Caco-2 (cell line): ENCODE measurements around the gene DLD. TPM values are rescaled to one million over a fixed set of nuclear protein-coding genes. Genes with fewer than 3 reads are reported as not detected.
"Not testable (repeated sequence)": the region's sequence is repeated elsewhere in the genome, so short reads cannot be mapped to it uniquely, and the experiment has no call there.

Experiments used
- BruUV-seq: library from RNA; stranded (reverse); fragments of 400-500 nt; replicated peaks from 2 replicates; lab custom pipeline; 2021; lab: Mats Ljungman, UMichigan
- CTCF ChIA-PET: fragments of 300-600 bp; sonication (Branson Sonifier 250); formaldehyde crosslinking; loops from one replicate; lab custom pipeline; 2022; ENCODE audit warnings: antibody characterized with exemption; lab: Charles Lee
- POLR2A ChIA-PET: fragments of 300-600 bp; sonication (Branson Sonifier 250); formaldehyde crosslinking; loops from one replicate; lab custom pipeline; 2022; ENCODE audit warnings: antibody characterized with exemption; lab: Charles Lee
- DNase-seq, 2 experiments: peaks; one replicate each; pipeline versions ENCODE4 v3.0.0 to v3.0.0-alpha.2; 2020 to 2022
- H3K27me3 ChIP-seq: replicated peaks from 2 replicates; pipeline ENCODE4 v1.6.0; 2011; ENCODE audit warnings: low read length; ENCODE audit not compliant: control insufficient read depth, insufficient read depth
- H3K36me3 ChIP-seq: 2 replicates; pipeline ENCODE4 v1.5.1; 2011; ENCODE audit warnings: low read length; ENCODE audit not compliant: control insufficient read depth, insufficient read depth
- H3K4me1 ChIP-seq: fragments of 250-450 bp; sonication (Bioruptor Pico); 2 replicates; pipeline ENCODE4 v1.5.1; 2020; ENCODE audit warnings: mild to moderate bottlenecking
- H3K4me3 ChIP-seq: 2 replicates; pipeline ENCODE4 v1.5.1; 2011; ENCODE audit warnings: low read depth, mild to moderate bottlenecking, control low read depth, low read length
- H3K9me3 ChIP-seq: fragments of 250-450 bp; sonication (Bioruptor Pico); 2 replicates; pipeline ENCODE4 v1.5.1; 2020; ENCODE audit warnings: mild to moderate bottlenecking, moderate library complexity
- H3K27ac Mint-ChIP-seq: one replicate; pipeline ENCODE4 v1.8.0; 2022; ENCODE audit warnings: mixed read lengths; ENCODE audit not compliant: unreplicated experiment
- H3K27me3 Mint-ChIP-seq: one replicate; pipeline ENCODE4 v1.8.0; 2022; ENCODE audit warnings: mixed read lengths; ENCODE audit not compliant: insufficient read depth, unreplicated experiment
- H3K36me3 Mint-ChIP-seq: one replicate; pipeline ENCODE4 v1.8.0; 2022; ENCODE audit warnings: mild to moderate bottlenecking, mixed read lengths; ENCODE audit not compliant: insufficient read depth, unreplicated experiment
- H3K4me1 Mint-ChIP-seq: one replicate; pipeline ENCODE4 v1.8.0; 2022; ENCODE audit warnings: low read depth, mixed read lengths; ENCODE audit not compliant: unreplicated experiment
- H3K4me3 Mint-ChIP-seq: one replicate; pipeline ENCODE4 v1.8.0; 2022; ENCODE audit warnings: mild to moderate bottlenecking, moderate library complexity, mixed read lengths; ENCODE audit not compliant: unreplicated experiment
- H3K9me3 Mint-ChIP-seq: one replicate; pipeline ENCODE4 v1.8.0; 2022; ENCODE audit warnings: mixed read lengths; ENCODE audit not compliant: unreplicated experiment
- CTCF ChIP-seq, 2 experiments: fragments of 200-600 bp in 1 of 2; IDR thresholded peaks; 1 replicate in 1 of 2; 2 replicates in 1 of 2; pipeline versions ENCODE4 v1.5.1 to v1.8.0; 2011 to 2022; ENCODE audit warnings: antibody characterized with exemption in 1 of 2, control low read depth in 1 of 2, inconsistent platforms in 1 of 2, low read depth in 1 of 2, low read length in 1 of 2, mild to moderate bottlenecking in 1 of 2, moderate library complexity in 1 of 2; ENCODE audit not compliant: insufficient read depth in 1 of 2, severe bottlenecking in 1 of 2, unreplicated experiment in 1 of 2
- intact Hi-C: fragments of 100-400 bp; cut with micrococcal nuclease; formaldehyde crosslinking; loops from one replicate; pipeline ENCODE4 v1.10.0; 2022; ENCODE audit not compliant: unreplicated experiment
- total RNA-seq: library from RNA; stranded (reverse); gene quantifications from 2 replicates; pipeline ENCODE4 v1.2.3, GENCODE V29; 2022

Gene DLD
- total RNA-seq, 1 experiment from 2014 or later, result 141 TPM

GRCh38 chr7:107889992-107890391 is 991 bp upstream of the DLD start:
- Histone ChIP-seq H3K27me3 (no peaks in the 10 kb centered on the region), H3K36me3 (no peaks in the 10 kb centered on the region), H3K9me3 (no peaks in the 10 kb centered on the region), H3K4me1 (peaks cover 4% of the 10 kb centered on the region), H3K4me3 (no peak overlapping the region)
- H3K36me3 Mint-ChIP-seq, result peaks cover 31% of the 10 kb centered on the region
- peaks cover 9% of the 10 kb centered on the region for H3K4me1 Mint-ChIP-seq
- peak overlapping the region; percentile 93 for H3K4me3 Mint-ChIP-seq
- no peak for TF ChIP-seq CTCF (IDR thresholded peaks at IDR 0.05; ENCODE audit: insufficient read depth in 1 of 2, low read depth in 1 of 2, low read length in 1 of 2, severe bottlenecking in 1 of 2, unreplicated experiment in 1 of 2)
- no TSS peak for BruUV-seq
- intact Hi-C loops, result no loop called here
- no peak overlapping the region for H3K27ac Mint-ChIP-seq
- ChIA-PET CTCF (interaction anchor here (1.4 kb wide), 1 partner anchor 147 kb away, joined by 5 read pairs; no protein-coding TSS in a partner anchor), POLR2A (interaction anchor here (0.9 to 1.7 kb wide), 2 partner anchors 12 to 147 kb away, joined by 3 to 6 read pairs; no protein-coding TSS in a partner anchor)
- no peaks in the 10 kb centered on the region for H3K9me3 Mint-ChIP-seq
- peaks cover 4% of the 10 kb centered on the region for H3K27me3 Mint-ChIP-seq
- DNase-seq, result no peak

GRCh38 chr7:107890493-107890961 is 456 bp upstream of the DLD start:
- H3K36me3 Mint-ChIP-seq, result peaks cover 34% of the 10 kb centered on the region
- no peak for DNase-seq
- ChIA-PET POLR2A (interaction anchor here (0.9 to 1.7 kb wide), 2 partner anchors 12 to 147 kb away, joined by 3 to 6 read pairs; no protein-coding TSS in a partner anchor), CTCF (interaction anchor here (1.1 to 1.4 kb wide), 2 partner anchors 11 to 147 kb away, joined by 5 read pairs; no protein-coding TSS in a partner anchor)
- Histone ChIP-seq H3K27me3 (no peaks in the 10 kb centered on the region), H3K9me3 (no peaks in the 10 kb centered on the region), H3K36me3 (no peaks in the 10 kb centered on the region), H3K4me3 (peak overlapping the region; percentile 67), H3K4me1 (peaks cover 4% of the 10 kb centered on the region)
- peaks cover 9% of the 10 kb centered on the region for H3K4me1 Mint-ChIP-seq
- no peaks in the 10 kb centered on the region for H3K9me3 Mint-ChIP-seq
- H3K4me3 Mint-ChIP-seq, result peak overlapping the region; percentile 93
- no peak for TF ChIP-seq CTCF (IDR thresholded peaks at IDR 0.05; ENCODE audit: insufficient read depth in 1 of 2, low read depth in 1 of 2, low read length in 1 of 2, severe bottlenecking in 1 of 2, unreplicated experiment in 1 of 2)
- BruUV-seq, result TSS peak; percentile 98
- intact Hi-C loops, result no loop called here
- H3K27me3 Mint-ChIP-seq, result peaks cover 3% of the 10 kb centered on the region
- H3K27ac Mint-ChIP-seq, result peak overlapping the region; percentile 94

GRCh38 chr7:107891636-107892366 is 818 bp downstream of the DLD start:
- Histone ChIP-seq H3K9me3 (no peaks in the 10 kb centered on the region), H3K4me3 (peak overlapping the region; percentile 67), H3K4me1 (peaks cover 4% of the 10 kb centered on the region), H3K36me3 (no peaks in the 10 kb centered on the region), H3K27me3 (no peaks in the 10 kb centered on the region)
- Mint-ChIP-seq H3K4me3 (peak overlapping the region; percentile 93), H3K4me1 (peaks cover 16% of the 10 kb centered on the region), H3K9me3 (no peaks in the 10 kb centered on the region), H3K27ac (peak overlapping the region; percentile 94), H3K36me3 (peaks cover 30% of the 10 kb centered on the region), H3K27me3 (no peaks in the 10 kb centered on the region)
- intact Hi-C loops, result no loop called here
- no peak for TF ChIP-seq CTCF (IDR thresholded peaks at IDR 0.05; ENCODE audit: insufficient read depth in 1 of 2, low read depth in 1 of 2, low read length in 1 of 2, severe bottlenecking in 1 of 2, unreplicated experiment in 1 of 2)
- ChIA-PET POLR2A (interaction anchor here (0.6 to 1.7 kb wide), 2 partner anchors 124 to 148 kb away, joined by 4 to 6 read pairs; no protein-coding TSS in a partner anchor), CTCF (interaction anchor here (1.1 to 1.4 kb wide), 2 partner anchors 12 to 149 kb away, joined by 5 read pairs; no protein-coding TSS in a partner anchor)
- no peak for DNase-seq
- no TSS peak for BruUV-seq

- H3K4me1 ChIP-seq, BruUV-seq, H3K36me3 ChIP-seq, H3K9me3 Mint-ChIP-seq, DNase-seq, intact Hi-C loops, H3K9me3 ChIP-seq, H3K27me3 Mint-ChIP-seq, CTCF ChIA-PET, H3K27me3 ChIP-seq: not testable (repeated sequence)
- Mint-ChIP-seq H3K27ac (peak overlapping the region; percentile 94), H3K4me1 (peaks cover 16% of the 10 kb centered on the region), H3K36me3 (peaks cover 35% of the 10 kb centered on the region), H3K4me3 (peak overlapping the region; percentile 93)
- POLR2A ChIA-PET, result interaction anchor here (0.6 kb wide), 1 partner anchor 113 kb away, joined by 3 read pairs; no protein-coding TSS in a partner anchor
- peak overlapping the region; percentile 67; the same call in 1 of the 2 replicates for H3K4me3 ChIP-seq
These were observed 1.4 kb downstream of the DLD start for GRCh38 chr7:107892367-107892741.
